Sciatic nerve (tissue), 2 donors: Measurements from ENCODE around the gene LACTB. TPM values are rescaled to one million over a fixed set of nuclear protein-coding genes. Genes with fewer than 3 reads are reported as not detected.

Experiments used
- ATAC-seq: fragments of 200-7000 bp; cut with Tn5 transposase; one replicate; pipeline ENCODE4 v1.9.1; 2020; ENCODE audit warnings: mild to moderate bottlenecking, moderate library complexity
- DNase-seq: peaks from one replicate; pipeline ENCODE4 v3.0.0-alpha.2; 2020; ENCODE audit warnings: low spot score
- intact Hi-C: fragments of 100-400 bp; cut with DNase I; formaldehyde crosslinking; loops from one replicate; pipeline ENCODE4 v1.14.2; 2022
- total RNA-seq: library from RNA; stranded (reverse); fragmentation: NEBNext Ultra II Directional; extraction: Animal tissue kit (Norgen Biotek cat#: 25700); gene quantifications from one replicate; pipeline ENCODE4 v1.2.1, GENCODE V29; 2021
- donor health status: DM: no; HTN: no; CAD: no.
- donor health status: DM: no; HTN: no; CAD: no.

The LACTB gene
- total RNA-seq, 1 donor from 2014 or later: 16.8 TPM

DNA sequence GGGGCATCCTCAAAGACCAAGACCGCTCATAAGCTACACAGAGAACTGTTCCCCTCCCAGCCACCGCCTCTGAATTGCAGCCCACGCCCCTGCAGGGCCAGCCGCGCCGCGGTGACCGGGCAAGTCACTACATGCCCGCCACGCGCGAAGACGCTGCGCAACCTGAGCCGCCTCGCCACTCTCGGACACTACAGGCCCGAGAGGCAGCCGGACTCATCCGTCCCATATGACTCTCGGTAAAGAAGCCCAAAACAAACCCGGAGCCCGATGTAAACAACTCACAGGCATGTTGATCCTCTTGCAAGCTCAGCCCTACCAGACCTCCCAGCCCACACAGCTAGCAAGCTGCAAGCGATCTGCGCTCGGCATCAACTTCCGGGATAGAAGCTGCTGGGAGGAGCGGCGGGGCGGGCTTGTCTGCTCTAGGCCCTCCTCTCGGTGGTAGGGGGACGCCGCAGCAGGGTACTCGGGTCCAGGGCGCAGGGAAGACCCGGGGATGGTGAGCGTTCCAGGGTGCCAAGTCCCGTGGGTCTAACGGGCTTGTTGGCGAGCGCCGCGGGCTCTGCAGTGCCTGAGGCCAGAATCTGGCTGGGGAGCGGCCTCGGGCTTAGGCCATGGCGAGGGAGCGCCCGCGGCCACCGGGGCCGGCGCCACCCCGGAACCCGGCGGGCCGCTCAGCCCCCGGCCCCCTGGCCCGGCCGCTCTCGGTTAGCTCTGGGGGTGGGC lies 35.6 kb downstream of the LACTB start, which contains the start of gene RPS27L:
RPS27L (minus strand) TSS at position 360 of the 726 bp plus-strand sequence; CDS start at position 288, 72 bp downstream.
- ATAC-seq (peak; percentile 98), DNase-seq (peak; percentile 94)
- intact Hi-C loops: loop anchor here (5.0 kb wide), 1 partner anchor 230 kb away; no protein-coding TSS in a partner anchor

DNA sequence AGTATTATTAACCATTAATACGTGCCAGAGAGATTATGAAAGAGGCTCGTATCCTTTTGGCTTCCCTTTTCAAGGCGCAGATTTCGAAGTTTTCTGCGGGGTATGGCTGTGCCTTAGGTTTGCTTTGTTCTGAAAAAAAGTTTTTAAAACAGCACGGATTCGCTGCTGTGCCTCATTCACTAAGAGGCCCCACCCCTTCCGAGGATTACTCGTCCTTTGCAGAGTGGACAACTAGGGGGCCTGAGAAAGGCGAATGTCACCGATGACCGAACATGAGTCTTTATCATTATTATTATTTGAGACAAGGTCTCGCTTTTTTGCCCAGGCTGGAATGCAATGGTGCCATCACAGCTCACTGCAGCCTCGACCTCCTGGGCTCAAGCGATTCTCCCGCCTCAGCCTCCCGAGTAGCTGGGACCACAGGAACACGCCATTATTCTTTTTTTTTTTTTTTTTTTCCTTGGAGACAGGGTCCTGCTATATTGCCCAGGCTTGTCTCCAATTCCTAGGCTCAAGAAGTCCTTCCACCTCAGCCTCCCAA lies 36.3 kb downstream of the LACTB start:
- intact Hi-C loops: loop anchor here (5.0 kb wide), 1 partner anchor 231 kb away; no protein-coding TSS in a partner anchor
- DNase-seq: peak; percentile 71
- peak; percentile 70 for ATAC-seq

DNA sequence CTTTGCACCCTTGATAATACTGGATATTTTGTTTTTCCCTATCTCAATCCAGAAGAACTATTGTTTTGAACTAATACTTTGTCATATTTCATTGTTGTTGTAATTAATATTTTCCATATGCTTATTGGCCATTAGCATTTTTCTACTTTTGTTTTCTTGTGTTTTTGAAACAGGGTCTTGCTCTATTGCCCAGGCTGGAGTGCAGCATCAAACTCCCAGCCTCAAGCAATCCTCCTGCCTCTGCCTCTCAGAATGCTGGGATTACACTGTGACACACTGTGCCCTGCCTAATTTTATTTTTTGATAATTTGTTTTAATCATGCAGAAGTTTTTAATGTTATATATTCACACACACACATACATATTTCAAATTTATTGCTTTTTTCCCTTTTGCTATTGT lies 39.0 kb downstream of the LACTB start:
- intact Hi-C loops: no loop called here
- ATAC-seq (no peak), DNase-seq (no peak)

DNA sequence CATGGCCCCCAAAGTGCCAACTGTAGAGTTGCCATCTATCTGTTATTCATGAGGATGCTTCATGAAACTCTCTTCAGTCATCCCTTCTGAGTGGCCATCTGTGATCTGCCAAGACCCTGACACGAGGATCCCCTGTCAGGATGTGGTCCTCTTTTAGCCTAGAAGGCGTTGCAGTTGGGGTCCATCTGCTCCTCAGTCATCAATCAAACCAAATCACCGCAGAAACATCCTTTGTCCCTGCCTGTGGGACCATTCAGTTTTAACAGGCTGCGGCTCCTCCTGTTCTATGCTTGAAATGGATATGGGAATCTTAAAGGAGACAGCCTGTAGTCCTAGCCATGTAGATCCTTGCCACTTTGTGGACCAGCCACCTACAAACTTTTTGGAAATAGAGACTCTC lies 41.6 kb downstream of the LACTB start:
- ATAC-seq (no peak), DNase-seq (no peak)
- intact Hi-C loops: no loop called here

DNA sequence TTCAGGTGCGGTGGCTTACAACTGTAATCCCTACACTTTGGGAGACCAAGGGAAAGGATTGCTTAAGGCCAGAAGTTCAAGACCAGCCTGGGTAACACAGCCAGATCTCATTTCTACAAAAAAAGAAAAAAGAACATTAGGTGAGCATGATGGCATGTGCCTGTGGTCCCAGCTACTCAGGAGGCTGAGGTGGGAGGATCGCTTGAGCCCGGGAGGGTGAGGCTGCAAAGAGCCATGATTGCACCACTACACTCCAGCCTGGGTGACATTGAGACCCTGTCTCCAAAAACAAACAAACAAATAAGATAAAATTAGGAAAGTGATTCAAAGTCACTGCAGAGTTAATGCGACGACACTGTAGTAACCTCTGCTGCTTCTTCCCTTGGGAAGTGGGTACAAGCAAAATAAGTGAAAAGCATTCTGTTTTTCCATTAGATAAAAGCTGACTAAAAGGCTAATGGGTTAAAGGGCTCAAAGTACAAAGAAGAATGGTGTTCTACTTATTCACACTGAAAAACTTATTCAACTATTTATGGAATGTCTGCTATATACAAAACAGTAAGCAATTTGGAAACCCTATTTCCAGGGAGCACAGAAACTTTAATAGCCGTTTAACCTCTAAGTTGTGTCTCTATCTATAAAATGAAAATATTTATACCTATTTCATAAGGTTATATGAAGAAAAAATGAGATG lies 43.7 kb downstream of the LACTB start:
- no peak for DNase-seq
- no peak for ATAC-seq
- intact Hi-C loops: no loop called here

DNA sequence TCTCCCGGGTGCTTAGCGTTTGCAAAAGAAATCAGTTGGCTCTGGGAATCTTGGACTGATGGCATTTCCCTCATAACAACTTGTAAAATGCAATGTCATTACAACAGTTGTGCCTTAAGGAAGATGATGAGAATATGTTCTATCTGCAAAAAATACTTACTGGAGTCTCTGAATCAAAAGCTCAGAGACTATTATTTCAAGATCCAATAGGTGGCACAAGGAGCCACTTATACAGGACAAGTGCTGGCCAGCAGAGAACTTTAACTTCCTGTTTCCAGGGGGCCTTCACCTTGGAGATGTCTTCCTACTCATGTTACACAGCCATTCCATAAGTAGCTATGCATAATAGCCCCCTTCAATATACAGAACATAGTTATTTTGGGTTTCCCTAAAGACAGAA lies 44.6 kb downstream of the LACTB start:
- DNase-seq: no peak
- no peak for ATAC-seq
- intact Hi-C loops: no loop called here

DNA sequence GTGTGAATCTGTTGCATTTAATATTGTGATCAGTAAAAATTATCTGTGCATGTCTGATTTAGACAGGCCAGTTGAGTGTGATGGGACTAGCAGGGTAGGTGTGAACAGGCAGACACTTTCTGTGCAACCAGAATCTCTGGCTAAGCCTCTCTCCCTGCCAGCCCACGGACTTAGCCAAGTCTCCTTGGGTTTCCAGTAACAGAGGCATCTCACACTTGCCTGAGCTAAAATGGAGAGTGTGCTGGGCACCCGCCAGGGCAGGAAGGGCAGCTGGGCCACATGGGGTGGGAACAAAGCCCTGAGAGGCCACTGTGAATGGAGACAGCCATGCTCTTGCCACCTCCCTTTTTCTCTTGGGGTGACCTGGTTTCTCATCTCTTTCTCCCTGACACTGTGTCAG lies 48.1 kb downstream of the LACTB start:
- intact Hi-C loops: no loop called here
- no peak for ATAC-seq
- no peak for DNase-seq

DNA sequence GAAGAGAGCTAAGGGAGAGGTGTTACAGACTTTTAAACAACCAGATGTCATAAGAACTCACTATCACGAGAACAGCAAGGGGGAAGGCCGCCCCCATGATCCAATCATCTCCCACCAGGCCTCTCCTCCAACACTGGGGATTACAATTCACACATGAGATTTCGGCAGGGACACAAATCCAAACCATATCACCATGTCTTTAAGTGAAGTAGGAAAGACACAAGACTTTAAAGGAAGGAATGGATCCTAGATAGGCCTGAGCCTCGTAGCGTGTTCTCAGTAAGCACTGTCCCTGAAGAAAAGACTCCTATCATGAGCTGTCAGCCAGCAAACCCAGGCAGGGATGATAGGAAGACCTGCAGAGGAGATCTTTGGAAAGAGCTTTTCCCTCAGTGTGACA lies 50.7 kb downstream of the LACTB start:
- intact Hi-C loops: no loop called here
- ATAC-seq (no peak), DNase-seq (no peak)

DNA sequence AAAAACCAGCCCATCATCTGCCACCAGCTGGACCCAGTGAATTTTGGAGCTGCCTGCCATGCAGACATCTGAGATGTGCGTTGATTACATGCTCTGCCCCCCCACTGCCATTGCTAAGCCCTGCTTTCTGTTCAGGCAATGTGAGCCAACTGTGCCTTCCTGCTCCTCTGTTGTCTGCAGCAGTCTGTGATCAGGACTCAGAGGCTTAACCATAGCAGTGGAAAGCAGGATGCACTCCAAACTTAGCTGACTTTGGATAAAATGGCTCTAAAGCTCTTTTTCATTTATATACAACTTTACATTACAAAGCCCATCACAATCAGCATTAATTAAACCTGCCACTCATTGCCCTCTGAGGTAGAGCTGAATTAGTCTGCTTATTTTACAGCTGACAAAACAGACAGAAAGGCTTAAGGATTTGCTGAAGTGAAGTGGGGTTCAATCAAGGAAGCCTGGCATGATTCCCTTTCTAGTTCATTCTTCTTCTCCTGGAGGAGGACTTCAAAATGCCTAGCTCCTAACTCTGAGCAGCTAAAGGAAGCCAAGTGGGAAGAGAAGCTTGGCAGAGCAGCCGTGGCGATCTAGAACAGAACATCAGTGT lies 51.3 kb downstream of the LACTB start:
- DNase-seq (no peak), ATAC-seq (no peak)
- intact Hi-C loops: no loop called here

DNA sequence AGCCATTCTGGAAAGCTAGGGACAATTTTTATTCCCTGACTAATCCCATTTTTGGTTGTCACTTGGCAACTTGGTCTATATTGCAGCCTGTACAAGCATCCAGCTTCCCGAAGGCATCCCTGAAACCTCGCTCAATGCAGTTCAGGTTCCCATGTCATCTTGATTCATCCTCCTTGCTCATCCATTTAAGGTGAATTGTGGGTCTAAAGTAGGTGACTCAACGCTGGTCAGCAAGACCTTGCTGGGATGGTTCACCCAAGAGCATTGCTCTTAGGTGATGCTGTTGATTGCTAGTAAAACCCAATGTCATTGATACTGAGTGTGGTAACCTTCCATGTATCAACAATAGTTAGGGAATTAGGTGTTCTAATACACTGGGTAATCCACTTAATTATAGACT lies 54.6 kb downstream of the LACTB start:
- no peak for DNase-seq
- intact Hi-C loops: no loop called here
- no peak for ATAC-seq

DNA sequence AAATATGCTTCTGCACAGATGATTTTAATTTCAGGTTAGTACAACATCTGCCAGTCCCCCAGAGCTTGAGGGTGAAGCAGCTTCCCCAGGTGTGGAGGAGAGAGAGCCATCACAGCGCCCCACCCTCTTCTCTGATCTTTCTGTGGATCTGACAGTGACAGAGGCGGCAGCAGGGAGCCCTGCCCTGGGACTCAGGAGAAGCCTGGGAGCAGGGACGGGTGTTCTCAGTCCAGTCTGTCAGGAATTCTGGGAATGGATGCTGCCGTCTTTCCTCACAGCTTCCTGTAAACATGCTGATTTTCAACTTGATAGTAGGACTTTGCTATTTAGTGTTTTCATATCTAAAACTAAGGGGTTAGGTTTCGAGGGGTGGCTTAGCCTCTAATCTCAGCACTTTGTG lies 56.4 kb downstream of the LACTB start:
- intact Hi-C loops: no loop called here
- no peak for ATAC-seq
- DNase-seq: no peak

DNA sequence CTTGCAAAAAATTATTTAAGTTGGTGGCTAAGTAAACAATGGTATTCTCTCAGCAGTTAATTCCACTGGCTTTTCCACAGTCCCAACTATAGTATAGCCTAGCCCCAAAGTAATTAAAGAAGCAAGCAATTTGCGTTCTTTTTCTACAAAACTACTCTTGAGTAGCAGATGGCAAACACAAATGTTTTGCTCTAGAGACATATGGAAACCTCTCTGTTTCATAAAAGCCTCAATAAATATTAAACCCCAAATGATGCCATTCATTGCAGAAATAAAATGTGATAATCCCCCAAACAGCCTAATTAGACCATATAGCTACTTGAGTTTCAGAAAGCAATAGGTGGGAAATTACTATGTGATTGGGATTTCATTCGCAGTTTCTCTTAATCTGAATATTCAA lies 59.1 kb downstream of the LACTB start:
- no peak for DNase-seq
- intact Hi-C loops: no loop called here
- no peak for ATAC-seq

DNA sequence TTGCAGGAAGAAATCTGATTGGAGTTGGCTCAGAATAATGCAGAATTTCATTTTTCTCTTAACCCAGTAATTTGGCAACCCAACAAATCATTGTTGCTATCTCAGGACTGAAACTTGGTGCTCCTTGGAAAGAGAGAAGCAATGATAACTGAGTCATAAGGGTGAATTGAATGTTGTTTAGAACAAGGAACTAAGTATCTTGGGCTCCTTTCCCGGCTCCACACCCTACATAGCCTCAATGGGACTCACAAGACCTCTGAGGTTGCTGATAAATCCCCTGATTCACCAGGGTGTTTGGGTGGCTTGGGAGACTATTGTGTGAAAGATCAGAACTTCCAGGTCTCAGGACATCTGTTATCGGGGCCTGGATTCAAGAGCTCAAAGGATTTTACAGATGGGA lies 60.0 kb downstream of the LACTB start:
- ATAC-seq (no peak), DNase-seq (no peak)
- intact Hi-C loops: no loop called here

DNA sequence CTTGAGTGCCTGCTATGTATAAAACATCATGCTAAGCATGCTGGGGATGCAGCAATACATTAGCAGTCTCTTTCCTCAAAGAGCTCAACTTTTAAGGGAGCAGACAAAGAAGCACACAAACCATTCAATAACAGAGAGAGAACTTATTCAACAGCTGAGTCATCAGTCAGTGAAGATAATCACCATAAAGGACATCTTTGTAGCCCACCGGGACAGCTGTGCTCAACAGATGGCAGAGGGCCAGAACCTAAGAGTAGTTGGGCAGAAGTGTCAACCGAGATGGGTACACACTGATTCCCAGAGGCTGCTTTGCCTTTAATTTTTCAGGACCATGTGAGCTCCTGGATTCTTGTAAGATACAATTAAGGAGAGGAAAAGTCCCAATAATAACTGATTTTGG lies 63.5 kb downstream of the LACTB start:
- intact Hi-C loops: no loop called here
- DNase-seq: no peak
- no peak for ATAC-seq

DNA sequence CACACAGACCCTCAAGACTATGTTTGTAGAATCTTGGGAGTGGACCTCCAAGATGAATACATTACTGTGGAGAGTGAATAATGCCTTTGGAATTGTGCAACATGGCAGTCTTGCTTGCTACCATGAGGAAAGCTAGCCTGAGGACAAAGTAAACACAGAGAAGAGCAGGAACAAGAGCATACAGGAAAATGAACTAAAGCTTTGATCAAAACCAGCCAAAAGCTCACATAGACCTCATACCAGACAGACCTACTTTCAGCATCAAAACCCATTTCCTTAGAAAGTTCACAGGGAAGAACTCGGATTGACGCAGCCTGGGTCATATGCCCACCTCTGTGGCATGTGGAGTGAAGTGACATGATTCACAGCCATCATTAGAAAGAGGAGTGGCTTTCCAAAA lies 64.4 kb downstream of the LACTB start:
- intact Hi-C loops: no loop called here
- DNase-seq: no peak
- no peak for ATAC-seq

DNA sequence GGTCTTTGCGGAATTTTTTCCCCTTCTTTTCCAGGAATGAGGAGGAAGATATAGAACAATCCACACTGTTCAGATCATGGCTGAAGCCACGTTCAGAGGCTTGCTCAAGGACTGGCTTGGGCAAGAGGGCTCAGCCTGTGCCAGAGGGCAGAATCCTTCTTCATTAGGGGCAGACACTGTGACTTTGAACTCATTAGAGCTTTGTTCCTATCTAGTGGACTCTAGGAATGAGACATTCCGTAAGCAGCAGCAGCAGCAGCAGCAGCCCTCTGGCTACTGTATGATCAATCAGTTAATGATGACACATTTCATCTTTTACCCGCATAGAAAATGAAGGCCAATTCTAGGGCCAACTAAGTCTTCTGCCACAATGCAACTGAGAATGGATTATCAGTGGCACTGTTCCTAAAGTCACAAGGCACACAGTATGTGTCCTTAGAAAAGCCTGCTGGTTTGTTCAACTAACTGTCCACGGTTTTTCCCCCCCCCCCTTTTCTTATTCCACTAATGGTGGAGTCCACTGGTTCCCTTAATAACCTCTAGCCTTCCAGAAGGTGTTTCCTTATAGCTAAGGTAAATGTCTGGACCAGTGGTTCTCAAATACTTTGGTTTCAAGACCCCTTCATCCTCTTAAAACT lies 66.0 kb downstream of the LACTB start:
- intact Hi-C loops: no loop called here
- ATAC-seq: no peak
- DNase-seq: no peak

DNA sequence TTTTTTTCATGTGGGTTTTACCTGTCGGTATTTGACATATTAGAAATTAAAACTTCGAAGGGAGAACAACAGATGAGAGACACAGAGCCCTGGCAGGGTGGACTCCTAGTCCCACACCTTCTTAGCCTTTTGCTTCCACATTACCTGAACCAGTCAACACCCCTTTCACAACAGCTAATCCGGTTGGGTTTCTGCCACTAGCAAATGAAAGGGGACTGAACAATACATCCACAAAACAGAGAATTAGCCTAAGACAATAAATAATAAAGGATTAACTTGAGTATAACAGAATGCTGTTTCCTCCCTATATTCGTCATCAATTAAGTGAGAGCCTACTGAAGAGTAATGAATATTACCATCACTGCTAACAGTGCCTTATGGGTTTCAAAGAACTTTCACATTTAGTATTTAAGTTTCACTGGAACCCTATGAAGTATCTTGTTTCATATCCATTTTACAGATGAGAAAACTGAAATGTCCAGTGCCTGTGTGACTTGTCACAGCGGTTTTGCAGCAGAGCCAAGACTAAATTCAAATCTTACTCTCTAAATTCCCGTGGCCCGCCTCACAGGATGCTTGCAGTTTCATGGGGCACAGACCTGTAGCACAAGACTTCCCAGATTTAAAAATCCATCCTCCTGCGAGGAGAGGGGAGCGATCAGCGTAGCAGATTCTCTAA lies 66.7 kb downstream of the LACTB start:
- no peak for ATAC-seq
- intact Hi-C loops: no loop called here
- no peak for DNase-seq

DNA sequence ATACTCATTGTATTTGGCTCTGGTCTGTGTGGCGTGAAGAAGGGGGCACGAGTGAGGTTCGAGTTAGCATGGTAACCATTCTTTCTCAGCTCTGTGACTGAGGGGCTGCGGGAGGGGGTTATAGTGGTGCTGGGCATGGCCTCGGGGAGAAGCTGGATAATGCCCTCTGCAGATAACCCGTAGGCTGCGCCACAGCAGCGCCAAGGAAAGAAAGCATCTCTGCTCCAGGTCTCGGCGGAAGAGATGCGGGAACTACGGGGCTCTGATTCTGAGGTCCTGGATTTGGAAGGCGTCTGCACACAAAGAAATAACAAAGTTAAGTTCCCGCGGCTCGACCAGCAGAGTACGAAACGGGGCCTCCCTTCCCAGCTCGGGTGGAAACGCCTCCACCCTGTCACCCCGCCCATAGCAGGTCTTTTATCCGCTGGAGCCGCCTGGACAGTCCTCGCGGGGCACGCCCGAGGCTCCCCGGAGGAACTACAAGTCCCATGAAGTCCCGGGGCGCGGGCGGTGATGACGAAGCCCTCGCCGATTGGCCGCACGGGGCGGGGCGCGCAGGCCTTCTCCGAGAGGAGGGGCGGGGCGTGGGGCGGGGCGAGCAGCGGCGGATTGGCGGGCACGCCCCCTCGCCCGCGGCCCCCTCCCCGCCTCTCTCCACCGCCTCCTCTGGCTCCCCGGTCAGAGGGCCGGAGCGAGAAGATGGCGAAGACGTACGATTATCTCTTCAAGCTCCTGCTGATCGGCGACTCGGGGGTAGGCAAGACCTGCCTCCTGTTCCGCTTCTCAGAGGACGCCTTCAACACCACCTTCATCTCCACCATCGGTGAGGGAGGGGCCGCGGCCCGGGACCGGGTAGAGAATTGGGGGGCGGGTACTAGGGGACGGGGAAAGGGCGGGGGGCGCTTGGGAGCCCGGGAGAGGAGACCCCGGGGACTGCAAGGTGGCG lies 67.5 kb downstream of the LACTB start, which contains the start of gene RAB8B:
RAB8B (plus strand) TSS at position 681 of the 946 bp plus-strand sequence; CDS start at position 700, 19 bp downstream.
- DNase-seq (peak; percentile 99), ATAC-seq (peak; percentile 98)
- intact Hi-C loops: no loop called here
